ENCODE measurements around the gene ZC3H18. TPM values are rescaled to one million over a fixed set of nuclear protein-coding genes. Genes with fewer than 3 reads are reported as not detected.
A peak's percentile ranks its signal among the peaks of the same experiment; 100 is the strongest.

The ZC3H18 gene
- total and polyA plus RNA-seq, 2 of the 4 experiments (the other 2 are of a cell fraction) = 3.4 to 21.3 TPM

DNA sequence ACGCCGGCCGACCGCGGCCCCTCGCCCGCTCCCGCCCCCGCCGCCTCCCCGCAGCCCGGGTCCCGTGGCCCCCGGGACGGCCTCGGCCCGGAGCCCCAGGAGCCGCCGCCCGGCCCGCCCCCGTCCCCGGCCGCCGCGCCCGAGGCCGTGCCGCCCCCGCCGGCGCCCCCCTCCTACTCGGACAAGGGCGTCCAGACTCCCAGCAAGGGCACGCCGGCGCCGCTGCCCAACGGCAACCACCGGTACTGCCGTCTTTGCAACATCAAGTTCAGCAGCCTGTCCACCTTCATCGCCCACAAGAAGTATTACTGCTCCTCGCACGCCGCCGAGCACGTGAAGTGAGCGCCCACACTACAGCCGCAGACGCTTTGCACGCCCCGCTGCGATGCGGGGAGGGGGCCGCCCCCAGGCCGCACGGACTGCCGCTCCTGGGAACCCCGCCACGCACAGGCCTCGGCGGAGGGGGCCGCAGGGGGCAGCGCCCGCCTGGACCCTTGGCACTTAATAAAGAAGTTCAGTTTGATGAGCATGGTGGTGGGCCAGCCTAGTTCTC lies 35.5 kb upstream of the ZC3H18 start:
- Histone ChIP-seq H3K27me3 (ENCODE audit: control insufficient read depth, insufficient read depth, low read length) (peaks cover 14% of the 10 kb centered on the region), H3K9me3 (ENCODE audit: control insufficient read depth, insufficient read depth, low read length) (no peaks in the 10 kb centered on the region), H3K14ac (replicated peaks; ENCODE audit: low read depth, low read length) (no peak overlapping the region), H3K79me1 (ENCODE audit: low read depth in 1 of 2, low read length in 2 of 2) (peaks cover 5 to 16% of the 10 kb centered on the region in 2 experiments; a peak in 2 of 4 replicates), H3K9me1 (ENCODE audit: insufficient read depth, low read length) (no peaks in the 10 kb centered on the region), H2AK9ac (replicated peaks; ENCODE audit: low read depth, low read length, poor library complexity) (peak overlapping the region; percentile 94), H4K5ac (ENCODE audit: low read depth, low read length) (0 out of 2 replicates have a peak overlapping the region, but pooled peaks have one; percentile 37), H3K56ac (ENCODE audit: extremely low read depth, insufficient read depth, low read length) (no peak overlapping the region; the same call in 1 of the 2 replicates), H3K23ac (ENCODE audit: low read depth, low read length) (no peak overlapping the region), H3K4me2 (ENCODE audit: low read depth, low read length) (peak overlapping the region; percentile 88), H3K27ac (ENCODE audit: insufficient read depth, low read length) (no peak overlapping the region; the same call in 1 of the 2 replicates), H2AK5ac (ENCODE audit: low read depth, low read length) (0 out of 2 replicates have a peak overlapping the region, but pooled peaks have one; percentile 60), H4K20me1 (ENCODE audit: insufficient read depth, low read length) (no peaks in the 10 kb centered on the region; the same call in 1 of the 2 replicates), H2BK15ac (ENCODE audit: low read depth, low read length) (no peak overlapping the region), H2BK120ac (ENCODE audit: low read depth, low read length) (no peak overlapping the region), H3K36me3 (ENCODE audit: control insufficient read depth, insufficient read depth, low read length) (peaks cover 3% of the 10 kb centered on the region; the same call in 1 of the 2 replicates), H3K4me3 (ENCODE audit: insufficient read depth, low read depth, low read length) (peak overlapping the region; percentile 98), H3K18ac (ENCODE audit: low read depth, low read length) (no peak overlapping the region), H3K4ac (ENCODE audit: low read depth, low read length) (0 out of 2 replicates have a peak overlapping the region, but pooled peaks have one; percentile 40), H3K9ac (ENCODE audit: low read depth, low read length) (peak overlapping the region; percentile 69; the same call in 1 of the 2 replicates), H4K8ac (ENCODE audit: low read depth in 2 of 2, low read length in 2 of 2) (peak overlapping the region; percentile 96 to 98; a peak in 2 of 4 replicates), H2AFZ (replicated peaks; ENCODE audit: low read length, poor library complexity) (peak overlapping the region; percentile 97), H2BK5ac (ENCODE audit: low read depth, low read length, poor library complexity, severe bottlenecking) (peak overlapping the region; percentile 87), H4K91ac (ENCODE audit: insufficient read depth, low read depth, low read length) (no peak overlapping the region; the same call in 1 of the 2 replicates), H3K4me1 (ENCODE audit: control insufficient read depth, insufficient read depth, low read length) (peaks cover 12% of the 10 kb centered on the region), H2BK20ac (ENCODE audit: low read depth, low read length) (no peak overlapping the region)
- no TSS peak for BruUV-seq (replicated peaks)
- ChIA-PET POLR2A (ENCODE audit: unreplicated experiment) (no interaction called here), CTCF (no interaction called here)
- peak; percentile 22 for ATAC-seq (ENCODE audit: low read depth)
- 16% methylated on average over 17 of the region's 65 CpGs; no CpG with 5 or more reads in 1 of the 2 experiments for WGBS, 2 experiments (ENCODE audit: extremely low coverage in 2 of 2, insufficient read length in 1 of 2)
- dilution Hi-C loops (cut with HindIII; ENCODE audit: low sequenced_read_pairs, unreplicated experiment) = no loop called here
- in situ Hi-C loops (cut with MboI; ENCODE audit: low sequenced_read_pairs) = no loop called here
- intact Hi-C loops (cut with micrococcal nuclease) = no loop called here
- peak; percentile 29 for DNase-seq
- no peak for TF ChIP-seq CHD1 (IDR thresholded peaks at IDR 0.05; ENCODE audit: low read depth, low read length)
- no peak for TF ChIP-seq MAZ (IDR thresholded peaks at IDR 0.05; ENCODE audit: borderline replicate concordance, low read depth, low read length)
- no peak for TF ChIP-seq RFX5 (IDR thresholded peaks at IDR 0.05; ENCODE audit: low read depth, low read length)
- TF ChIP-seq, protein P1, sequence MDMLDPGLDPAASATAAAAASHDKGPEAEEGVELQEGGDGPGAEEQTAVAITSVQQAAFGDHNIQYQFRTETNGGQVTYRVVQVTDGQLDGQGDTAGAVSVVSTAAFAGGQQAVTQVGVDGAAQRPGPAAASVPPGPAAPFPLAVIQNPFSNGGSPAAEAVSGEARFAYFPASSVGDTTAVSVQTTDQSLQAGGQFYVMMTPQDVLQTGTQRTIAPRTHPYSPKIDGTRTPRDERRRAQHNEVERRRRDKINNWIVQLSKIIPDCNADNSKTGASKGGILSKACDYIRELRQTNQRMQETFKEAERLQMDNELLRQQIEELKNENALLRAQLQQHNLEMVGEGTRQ (IDR thresholded peaks at IDR 0.05; ENCODE audit: low read depth, low read length) = no peak
- TF ChIP-seq FOS (IDR thresholded peaks at IDR 0.05; ENCODE audit: low read depth, low read length) = no peak
- TF ChIP-seq RAD21 (IDR thresholded peaks at IDR 0.05; ENCODE audit: low read length) = 0 out of 2 replicates have a peak, but pooled peaks have one; percentile 2
- no peak for TF ChIP-seq RCOR1 (IDR thresholded peaks at IDR 0.05; ENCODE audit: insufficient replicate concordance, low read length)
- no peak for TF ChIP-seq SMC3 (IDR thresholded peaks at IDR 0.05; ENCODE audit: low read depth, low read length)
- TF ChIP-seq CEBPB (IDR thresholded peaks at IDR 0.05; ENCODE audit: low read depth, low read length) = 0 out of 2 replicates have a peak, but pooled peaks have one; percentile 2
- peak; percentile 52 for TF ChIP-seq BHLHE40 (IDR thresholded peaks at IDR 0.05; ENCODE audit: low read depth, low read length)
- no peak for TF ChIP-seq MXI1 (IDR thresholded peaks at IDR 0.05; ENCODE audit: borderline replicate concordance, low read depth, low read length)
- TF ChIP-seq, protein P2, sequence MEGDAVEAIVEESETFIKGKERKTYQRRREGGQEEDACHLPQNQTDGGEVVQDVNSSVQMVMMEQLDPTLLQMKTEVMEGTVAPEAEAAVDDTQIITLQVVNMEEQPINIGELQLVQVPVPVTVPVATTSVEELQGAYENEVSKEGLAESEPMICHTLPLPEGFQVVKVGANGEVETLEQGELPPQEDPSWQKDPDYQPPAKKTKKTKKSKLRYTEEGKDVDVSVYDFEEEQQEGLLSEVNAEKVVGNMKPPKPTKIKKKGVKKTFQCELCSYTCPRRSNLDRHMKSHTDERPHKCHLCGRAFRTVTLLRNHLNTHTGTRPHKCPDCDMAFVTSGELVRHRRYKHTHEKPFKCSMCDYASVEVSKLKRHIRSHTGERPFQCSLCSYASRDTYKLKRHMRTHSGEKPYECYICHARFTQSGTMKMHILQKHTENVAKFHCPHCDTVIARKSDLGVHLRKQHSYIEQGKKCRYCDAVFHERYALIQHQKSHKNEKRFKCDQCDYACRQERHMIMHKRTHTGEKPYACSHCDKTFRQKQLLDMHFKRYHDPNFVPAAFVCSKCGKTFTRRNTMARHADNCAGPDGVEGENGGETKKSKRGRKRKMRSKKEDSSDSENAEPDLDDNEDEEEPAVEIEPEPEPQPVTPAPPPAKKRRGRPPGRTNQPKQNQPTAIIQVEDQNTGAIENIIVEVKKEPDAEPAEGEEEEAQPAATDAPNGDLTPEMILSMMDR (conservative IDR thresholded peaks at IDR 0.05; ENCODE audit: low read depth, low read length) = peak; percentile 15; the same call in 1 of the 2 replicates
- no peak for TF ChIP-seq POLR2A (IDR thresholded peaks at IDR 0.05; ENCODE audit: low read depth, low read length)
- TF ChIP-seq MAFK (IDR thresholded peaks at IDR 0.05; ENCODE audit: low read depth, low read length) = no peak
- no peak for TF ChIP-seq NFE2L2 (IDR thresholded peaks at IDR 0.05; ENCODE audit: low read depth, low read length)
